H1 (cell line): Measurements from ENCODE around the gene TMEM236. TPM values are rescaled to one million over a fixed set of nuclear protein-coding genes. Genes with fewer than 3 reads are reported as not detected.

Source experiments
- ATF3 ChIP-seq: IDR thresholded peaks from 2 replicates; pipeline ENCODE4 v1.6.1; 2011; ENCODE audit warnings: low read depth, mild to moderate bottlenecking, low read length; ENCODE audit not compliant: insufficient read depth
- BACH1 ChIP-seq: IDR thresholded peaks from 2 replicates; pipeline ENCODE4 v1.6.1; 2012; ENCODE audit warnings: low read length, improper control_type of control experiment
- CBX5 ChIP-seq: fragments of 300-800, 300-1000 bp; sonication (generic); IDR thresholded peaks from 2 replicates; pipeline ENCODE4 v1.7.1; 2016; ENCODE audit warnings: antibody characterized with exemption, low read length, low read depth
- CTCF ChIP-seq, 3 experiments: IDR thresholded peaks; 1 replicate in 2 of 3; 2 replicates in 1 of 3; pipeline versions ENCODE4 v1.5.1 to v1.6.1; 2011; ENCODE audit warnings: low read length in 3 of 3, mild to moderate bottlenecking in 3 of 3, inconsistent platforms in 2 of 3, low read depth in 1 of 3, moderate library complexity in 1 of 3; ENCODE audit not compliant: insufficient read depth in 1 of 3; ENCODE audit errors: control extremely low read depth in 1 of 3
- E2F6 ChIP-seq: IDR thresholded peaks from 2 replicates; pipeline ENCODE4 v1.6.1; 2012; ENCODE audit warnings: inconsistent platforms
- MAFK ChIP-seq: IDR thresholded peaks from 2 replicates; pipeline ENCODE4 v1.6.1; 2012; ENCODE audit warnings: low read depth, mild to moderate bottlenecking, improper control_type of control experiment, low read length
- SIX5 ChIP-seq: IDR thresholded peaks from 2 replicates; pipeline ENCODE4 v1.6.1; 2011; ENCODE audit warnings: mild to moderate bottlenecking, low read depth, low read length
- SP1 ChIP-seq: IDR thresholded peaks from 2 replicates; pipeline ENCODE4 v1.6.1; 2011; ENCODE audit warnings: low read depth, low read length
- SP2 ChIP-seq: IDR thresholded peaks from 2 replicates; pipeline ENCODE4 v1.6.1; 2012; ENCODE audit warnings: mild to moderate bottlenecking, low read length, inconsistent platforms
- polyA plus RNA-seq, 7 experiments: library from polyadenylated mRNA; depleted of rRNA in 3 of 7; stranded (reverse) in 5 of 7; unstranded in 2 of 7; fragments of >200 nt in 5 of 7; fragments of 200-250 nt in 2 of 7; gene quantifications; 1 replicate in 5 of 7; 2 replicates in 1 of 7; 4 replicates in 1 of 7; pipeline versions ENCODE4 v1.2.1 to v1.2.3, GENCODE V29; 2011 to 2013; ENCODE audit warnings: missing spikeins in 2 of 7, mixed read lengths in 2 of 7
- total RNA-seq: library from RNA; stranded (reverse); fragmentation: NEBNext Ultra II Directional; extraction: Animal tissue kit (Norgen Biotek cat#: 25700); gene quantifications from 2 replicates; pipeline ENCODE4 v1.2.1, GENCODE V29; 2021

TMEM236 gene
- total and polyA plus RNA-seq, 2 of the 8 experiments (the other 6 are each of a cell fraction or from before 2014, with no cell fraction given) = 0.02 to 0.07 TPM

- TF ChIP-seq ATF3 (no peak), SP1 (no peak), BACH1 (no peak), SIX5 (no peak), CTCF (IDR thresholded peaks at IDR 0.05; ENCODE audit: control extremely low read depth in 1 of 3, insufficient read depth in 1 of 3, low read depth in 1 of 3, low read length in 3 of 3) (no peak), SP2 (no peak), E2F6 (no peak), MAFK (no peak), CBX5 (no peak)
- TF ChIP-seq, all 59 proteins: peak for 0
Measured at GRCh38 chr10:17782921-17783665, 31.1 kb downstream of the TMEM236 start (continued).
